Esophagus squamous epithelium (tissue), 4 donors: ENCODE measurements around the gene TMCC3.

ENCODE experiments used
- POLR2A ChIP-seq, 4 donors: fragments of 450-650 bp; IDR thresholded peaks; one replicate each; pipeline ENCODE4 v1.6.1; 2017; ENCODE audit warnings: antibody characterized with exemption in 4 of 4, mild to moderate bottlenecking in 4 of 4, moderate library complexity in 3 of 4
- TF ChIP-seq, protein P1 (sequence below), 6 experiments: fragments of 450-650 bp in 4 of 6; fragments of 200-600 bp in 2 of 6; sonication (generic) in 2 of 6; IDR thresholded peaks; one replicate each; pipeline ENCODE4 v1.5.1; 2016 to 2019; ENCODE audit warnings: antibody characterized with exemption in 6 of 6, mild to moderate bottlenecking in 4 of 6, moderate library complexity in 4 of 6

DNA sequence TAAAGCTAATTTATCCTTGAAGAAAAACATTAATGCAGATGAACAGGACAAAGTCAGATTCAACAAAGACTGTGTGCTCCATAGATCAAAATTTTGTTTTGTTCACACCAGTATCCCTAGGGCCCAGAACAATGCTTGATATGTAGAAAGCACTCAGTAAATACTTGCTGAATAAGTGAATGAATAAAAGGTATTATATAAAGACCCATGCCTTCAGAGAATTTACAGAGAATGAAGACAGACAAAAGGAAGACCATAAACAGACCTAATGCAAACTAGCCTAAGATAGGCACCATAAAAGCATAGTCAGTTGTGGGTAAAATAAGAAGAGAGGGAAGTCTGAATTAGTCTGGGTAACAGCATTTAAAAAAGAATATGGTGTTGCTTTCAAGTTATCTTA, 47.3 kb upstream of the TMCC3 start:
- no peak for TF ChIP-seq POLR2A (IDR thresholded peaks at IDR 0.05)
- TF ChIP-seq, protein P1, sequence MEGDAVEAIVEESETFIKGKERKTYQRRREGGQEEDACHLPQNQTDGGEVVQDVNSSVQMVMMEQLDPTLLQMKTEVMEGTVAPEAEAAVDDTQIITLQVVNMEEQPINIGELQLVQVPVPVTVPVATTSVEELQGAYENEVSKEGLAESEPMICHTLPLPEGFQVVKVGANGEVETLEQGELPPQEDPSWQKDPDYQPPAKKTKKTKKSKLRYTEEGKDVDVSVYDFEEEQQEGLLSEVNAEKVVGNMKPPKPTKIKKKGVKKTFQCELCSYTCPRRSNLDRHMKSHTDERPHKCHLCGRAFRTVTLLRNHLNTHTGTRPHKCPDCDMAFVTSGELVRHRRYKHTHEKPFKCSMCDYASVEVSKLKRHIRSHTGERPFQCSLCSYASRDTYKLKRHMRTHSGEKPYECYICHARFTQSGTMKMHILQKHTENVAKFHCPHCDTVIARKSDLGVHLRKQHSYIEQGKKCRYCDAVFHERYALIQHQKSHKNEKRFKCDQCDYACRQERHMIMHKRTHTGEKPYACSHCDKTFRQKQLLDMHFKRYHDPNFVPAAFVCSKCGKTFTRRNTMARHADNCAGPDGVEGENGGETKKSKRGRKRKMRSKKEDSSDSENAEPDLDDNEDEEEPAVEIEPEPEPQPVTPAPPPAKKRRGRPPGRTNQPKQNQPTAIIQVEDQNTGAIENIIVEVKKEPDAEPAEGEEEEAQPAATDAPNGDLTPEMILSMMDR (IDR thresholded peaks at IDR 0.05): no peak
